Measurements from ENCODE around the gene DZIP1.

DNA sequence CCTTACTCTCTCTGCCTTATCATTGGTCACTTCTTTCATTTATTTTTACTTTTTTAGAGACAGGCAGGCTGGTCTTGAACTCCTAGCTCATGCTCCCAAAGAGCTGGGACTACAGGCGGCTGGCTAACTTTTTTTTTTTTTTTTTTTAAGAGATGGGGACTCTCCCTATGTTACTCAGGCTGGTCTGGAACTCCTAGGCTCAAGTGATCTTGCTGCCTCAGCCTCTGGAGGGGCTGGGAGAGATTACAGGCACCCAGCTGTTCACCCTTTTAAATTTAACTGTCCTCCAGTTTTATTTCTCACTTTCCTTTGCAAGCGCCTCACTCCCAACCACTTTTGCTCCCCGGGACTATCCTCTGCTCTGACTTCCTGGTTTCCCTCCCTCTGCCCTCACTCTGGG is 97.6 kb downstream of the DZIP1 start:
- TF ChIP-seq POLR2AphosphoS5 (IDR thresholded peaks at IDR 0.05; ENCODE audit: low read depth, low read length) = no peak
- no peak for TF ChIP-seq EZH2 (IDR thresholded peaks at IDR 0.05)
- no peak for TF ChIP-seq JUND (IDR thresholded peaks at IDR 0.05)
- no peak for TF ChIP-seq CTCF (IDR thresholded peaks at IDR 0.05 in 2 of 3, conservative IDR thresholded peaks at IDR 0.05 in 1 of 3; ENCODE audit: borderline replicate concordance in 1 of 3, insufficient read depth in 1 of 3, low read depth in 2 of 3, low read length in 2 of 3)
- TF ChIP-seq, protein P1, sequence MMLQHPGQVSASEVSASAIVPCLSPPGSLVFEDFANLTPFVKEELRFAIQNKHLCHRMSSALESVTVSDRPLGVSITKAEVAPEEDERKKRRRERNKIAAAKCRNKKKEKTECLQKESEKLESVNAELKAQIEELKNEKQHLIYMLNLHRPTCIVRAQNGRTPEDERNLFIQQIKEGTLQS (IDR thresholded peaks at IDR 0.05) = no peak

Data from HCT116 (cell line).